GM18519 (cell line): Measurements from ENCODE around the gene LRRC3.

Source experiments
- ATAC-seq: cut with Tn5 transposase; IDR thresholded peaks from one replicate; pipeline ENCODE4 v1.9.1; 2021; ENCODE audit warnings: mild to moderate bottlenecking, moderate library complexity; ENCODE audit not compliant: unreplicated experiment, low FRiP score

LRRC3 gene

DNA sequence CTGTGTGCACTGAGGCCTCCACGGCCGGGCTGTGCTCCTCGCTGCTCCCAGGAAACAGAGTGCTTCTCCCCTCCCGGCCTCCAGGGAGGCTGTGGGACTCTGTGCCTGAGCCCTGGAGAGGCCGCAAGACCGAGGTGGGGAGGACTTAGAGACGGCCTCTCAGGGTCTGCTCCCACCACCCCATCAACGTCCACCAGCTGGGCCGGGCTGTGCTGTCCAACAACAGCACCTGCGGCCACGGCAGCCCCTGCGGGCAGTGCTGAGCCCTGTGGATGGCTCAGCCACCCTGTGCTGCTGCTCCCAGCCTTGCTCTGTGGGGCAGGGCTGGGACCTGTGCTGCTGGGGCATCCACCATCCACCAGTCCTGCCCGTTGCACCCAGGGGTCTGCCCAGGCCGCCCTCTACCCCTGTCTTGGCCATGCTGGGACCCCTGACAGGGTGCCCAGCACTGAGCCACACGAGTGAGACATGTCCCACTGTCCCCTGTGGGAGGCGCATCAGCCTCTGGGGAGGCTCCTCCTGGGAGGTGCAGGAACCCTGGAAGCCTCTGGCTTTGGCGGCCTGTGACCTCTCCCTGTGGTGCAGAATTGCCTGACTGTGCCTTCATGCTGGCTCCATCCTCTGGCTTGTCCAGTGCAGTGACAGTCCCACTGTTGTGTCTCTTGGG, 31.2 kb upstream of the LRRC3 start:
- ATAC-seq, result no peak

- no peak for ATAC-seq
These were observed 30.6 kb upstream of the LRRC3 start for GRCh38 chr21:44424608-44425306.

- no peak for ATAC-seq
These were observed 29.9 kb upstream of the LRRC3 start for GRCh38 chr21:44425307-44425894.

DNA sequence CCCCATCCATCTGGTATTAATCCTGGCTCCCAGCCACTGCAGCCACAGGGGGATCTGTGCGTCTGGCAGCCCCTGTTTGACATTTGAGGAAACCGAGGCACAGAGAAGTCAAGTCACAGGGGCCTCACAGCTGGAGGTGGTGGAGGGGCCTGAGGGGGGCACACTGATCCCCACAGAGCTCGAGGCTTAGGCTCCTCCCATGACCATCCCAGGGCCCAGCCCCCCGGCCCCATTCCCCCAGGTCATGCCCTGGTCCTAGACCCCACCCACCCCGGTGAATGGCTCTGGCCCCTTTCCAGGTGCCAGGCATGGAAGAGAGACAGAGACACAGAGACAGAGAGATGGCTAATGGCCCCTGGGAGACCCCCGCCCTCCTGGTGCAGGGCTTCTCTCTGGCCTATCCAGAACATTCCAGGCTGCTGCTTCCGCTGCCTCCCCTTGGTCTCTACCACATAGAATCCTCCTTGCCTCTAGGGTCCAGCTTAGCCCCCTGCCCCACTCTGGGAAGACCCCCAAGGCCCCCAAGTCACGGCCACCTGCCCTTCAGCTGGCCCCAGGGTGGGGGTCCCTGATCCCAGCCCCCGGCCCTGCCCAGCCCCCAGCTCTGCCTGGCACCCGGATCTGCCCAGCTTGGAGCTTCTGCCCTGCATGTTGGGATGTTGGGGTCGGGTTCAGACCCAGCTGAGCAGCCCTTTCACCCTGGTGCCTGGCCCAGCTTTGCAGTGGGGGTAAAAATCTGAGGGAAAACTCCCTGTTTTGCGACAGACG, 29.2 kb upstream of the LRRC3 start:
- no peak for ATAC-seq

- ATAC-seq, result no peak
These were observed 28.6 kb upstream of the LRRC3 start for GRCh38 chr21:44426663-44427191.

DNA sequence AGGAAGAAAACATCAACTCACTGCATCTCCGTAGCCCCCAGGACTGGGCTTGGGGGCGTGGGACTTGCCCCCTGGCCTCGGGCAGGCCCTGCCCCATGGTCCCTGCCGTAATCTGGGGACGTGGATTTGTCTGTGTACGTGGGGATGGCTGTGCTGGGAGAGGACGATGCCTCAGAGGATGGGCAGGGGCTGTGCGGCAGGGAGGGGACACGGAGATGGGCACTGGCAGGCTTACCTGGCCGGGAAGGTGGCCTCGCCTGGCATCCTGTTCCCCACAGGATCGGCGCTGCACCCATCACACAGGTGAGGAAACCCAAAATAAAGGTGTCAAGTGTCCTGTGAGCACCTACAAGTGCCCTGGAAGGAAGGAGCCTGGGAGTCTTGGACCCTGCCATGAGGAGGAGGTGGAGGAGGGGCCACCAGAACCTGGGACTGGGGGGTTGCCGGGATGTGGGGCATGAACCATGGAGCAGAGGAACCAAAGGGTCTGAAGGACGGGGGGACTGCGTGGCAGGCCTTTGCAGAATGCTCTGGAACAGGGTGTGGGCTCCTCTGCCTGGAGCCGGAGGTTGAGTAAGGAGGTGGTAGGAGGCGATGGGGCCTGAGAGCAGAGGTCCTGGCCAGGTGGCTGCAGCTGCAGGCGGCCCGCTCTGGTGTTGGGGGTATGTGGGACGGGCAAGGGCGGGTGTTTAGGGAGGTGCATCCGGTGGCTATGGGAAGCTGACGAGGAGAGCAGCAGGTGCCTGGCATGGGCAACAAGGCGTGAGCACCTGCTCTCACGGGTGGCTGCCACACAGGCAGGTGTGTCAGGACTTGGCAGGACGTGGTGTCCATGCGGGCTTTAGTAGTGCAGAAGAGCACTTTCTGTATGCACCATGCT, 27.8 kb upstream of the LRRC3 start:
- no peak for ATAC-seq

- no peak for ATAC-seq
These were observed 26.9 kb upstream of the LRRC3 start for GRCh38 chr21:44428281-44428960.

- ATAC-seq, result no peak
These were observed 25.4 kb upstream of the LRRC3 start for GRCh38 chr21:44429894-44430293.

DNA sequence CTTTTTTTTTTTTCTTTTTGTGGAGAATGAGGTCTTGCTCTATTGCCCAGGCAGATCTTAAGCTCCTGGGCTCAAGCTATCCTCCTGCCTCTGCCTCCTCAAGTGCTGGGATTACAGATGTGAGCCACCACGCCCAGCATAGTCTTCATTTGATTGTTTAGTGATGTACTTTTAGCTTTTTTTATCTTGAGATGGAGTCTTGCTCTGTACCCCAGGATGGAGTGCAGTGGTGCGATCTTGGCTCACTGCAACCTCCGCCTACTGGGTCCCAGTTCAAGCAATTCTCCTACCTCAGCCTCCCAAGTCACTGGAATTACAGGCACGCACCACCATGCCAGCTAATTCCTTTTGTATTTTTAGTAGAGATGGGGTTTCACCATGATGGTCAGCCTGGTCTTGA, 24.0 kb upstream of the LRRC3 start:
- no peak for ATAC-seq

DNA sequence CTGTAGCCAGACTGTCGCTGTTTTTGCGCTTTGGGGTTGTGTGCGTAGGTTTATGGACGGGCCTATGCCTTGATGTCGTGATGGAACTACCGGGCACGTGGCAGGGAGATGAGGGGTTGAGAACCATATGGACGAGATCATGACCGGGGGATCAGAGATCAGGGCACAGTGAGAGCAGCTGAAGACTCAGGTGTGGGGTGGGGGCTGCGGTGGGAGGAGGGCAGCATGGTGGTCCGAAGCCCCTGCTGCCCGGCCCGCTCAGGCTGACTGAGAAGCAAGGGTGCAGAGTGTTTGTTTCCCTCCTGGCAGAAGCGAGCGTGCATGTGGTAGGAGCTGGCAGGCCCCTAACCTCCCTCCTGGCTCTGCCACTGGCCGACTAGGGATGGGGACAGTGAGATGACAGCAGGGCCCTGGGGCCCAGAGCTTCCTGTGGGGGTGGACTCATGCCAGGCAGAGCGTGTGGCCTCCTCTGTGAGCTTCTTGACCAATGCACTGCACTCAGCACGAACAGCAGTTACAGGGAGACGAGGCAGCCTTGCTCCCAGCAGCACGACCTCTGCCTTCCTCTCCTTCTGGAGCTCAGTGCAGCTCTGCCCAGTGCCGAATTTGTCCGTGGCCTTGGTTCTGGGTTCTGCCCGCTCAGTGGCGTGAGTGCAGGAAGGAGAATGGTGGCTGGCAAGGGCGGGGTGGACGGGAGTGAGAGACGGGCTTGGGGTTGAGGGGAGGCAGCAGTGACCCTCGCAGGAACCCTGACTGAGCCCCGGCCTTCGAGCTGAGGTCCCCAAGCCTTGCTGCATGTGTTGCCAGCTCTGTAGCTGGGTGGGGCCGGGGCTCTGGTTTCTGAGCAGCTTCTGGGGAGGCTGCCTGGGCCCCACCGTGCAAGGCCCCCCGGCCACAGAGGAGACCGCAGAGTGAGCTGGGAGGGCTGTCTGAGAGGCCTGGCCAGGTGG, 22.2 kb upstream of the LRRC3 start:
- ATAC-seq, result no peak

DNA sequence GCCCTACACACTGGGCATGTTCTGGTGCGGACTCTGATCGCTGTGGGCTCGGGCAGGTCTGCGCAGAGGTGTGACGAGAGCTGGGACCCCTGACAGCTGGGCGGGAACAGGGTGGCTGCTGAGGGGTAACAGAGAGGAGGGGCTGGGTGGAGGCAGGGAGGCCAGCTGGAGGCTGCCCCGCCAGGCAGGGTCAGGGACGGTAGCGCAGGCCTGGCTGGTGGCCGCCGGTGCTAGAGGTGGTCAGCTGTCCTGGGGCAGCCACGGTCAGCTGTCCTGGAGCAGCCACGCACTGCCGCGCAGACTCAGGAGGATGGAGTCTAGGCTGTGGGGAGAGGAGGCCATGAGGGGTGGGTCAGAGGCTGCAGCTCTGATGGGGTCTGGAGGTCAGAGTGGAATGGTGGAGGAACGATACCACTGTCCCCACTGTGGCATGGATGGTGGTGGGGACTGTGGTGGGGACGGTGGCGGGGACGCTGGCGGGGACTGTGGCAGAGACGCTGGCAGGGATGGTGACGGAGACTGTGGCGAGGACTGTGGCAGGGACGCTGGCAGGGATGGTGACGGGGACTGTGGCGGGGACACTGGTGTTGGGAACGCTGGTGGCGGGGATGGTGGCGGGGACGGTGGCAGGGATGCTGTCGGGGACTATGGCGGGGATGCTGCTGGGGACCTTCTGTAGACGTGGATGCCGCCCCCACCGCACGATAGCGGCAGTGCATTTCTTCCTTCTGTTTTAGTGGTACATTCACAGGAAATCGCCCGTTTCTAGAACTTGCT, 21.3 kb upstream of the LRRC3 start:
- ATAC-seq, result no peak

DNA sequence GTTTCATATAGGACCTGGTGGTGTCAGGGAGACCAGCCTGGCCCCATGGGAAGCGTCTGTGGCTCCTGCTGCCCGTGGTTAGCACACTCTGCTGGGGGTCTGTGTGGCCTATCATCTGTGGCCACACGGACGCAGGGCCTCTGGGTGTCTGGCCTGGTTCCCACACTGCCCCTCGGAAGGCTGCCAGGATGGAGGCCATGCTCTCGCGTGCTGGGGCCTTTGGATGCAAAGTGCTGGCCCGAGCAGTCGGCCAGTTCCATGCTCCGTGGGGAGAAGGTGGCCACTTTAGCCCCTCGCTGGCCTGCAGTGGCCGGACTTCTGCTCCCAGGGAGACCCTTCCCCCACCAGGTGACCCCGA, 20.8 kb upstream of the LRRC3 start:
- ATAC-seq, result no peak

DNA sequence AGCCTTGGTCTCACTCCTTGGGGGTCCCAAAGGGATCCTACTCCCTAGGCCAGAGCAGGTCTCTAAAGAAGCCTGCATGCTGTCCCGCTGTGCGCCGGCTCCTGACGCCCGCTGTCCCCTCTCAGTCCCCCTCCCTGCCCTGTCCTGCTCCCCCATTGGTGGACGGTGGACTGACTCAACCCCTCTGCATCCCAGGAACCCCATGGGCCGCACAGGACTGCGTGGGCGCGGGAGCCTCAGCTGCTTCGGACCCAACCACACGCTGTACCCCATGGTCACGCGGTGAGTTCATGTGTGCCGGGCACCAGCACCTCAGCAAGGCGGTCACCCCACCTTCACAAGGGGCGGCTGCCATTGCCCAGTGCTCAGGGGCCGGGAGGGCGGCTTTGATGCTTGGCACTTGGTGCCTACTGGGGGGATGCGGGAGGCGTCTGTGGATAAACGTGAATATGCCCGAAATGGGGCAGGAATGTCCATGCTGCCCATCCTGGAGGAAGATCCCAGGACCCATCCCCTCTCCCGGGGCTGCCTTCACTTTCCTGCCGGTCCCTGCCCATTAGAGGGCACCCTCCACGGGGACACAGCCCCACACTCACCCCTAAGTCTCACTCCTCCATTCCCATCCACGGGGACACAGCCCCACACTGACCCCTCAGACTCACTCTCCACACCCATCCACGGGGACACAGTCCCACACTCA, 20.2 kb upstream of the LRRC3 start:
- no peak for ATAC-seq

DNA sequence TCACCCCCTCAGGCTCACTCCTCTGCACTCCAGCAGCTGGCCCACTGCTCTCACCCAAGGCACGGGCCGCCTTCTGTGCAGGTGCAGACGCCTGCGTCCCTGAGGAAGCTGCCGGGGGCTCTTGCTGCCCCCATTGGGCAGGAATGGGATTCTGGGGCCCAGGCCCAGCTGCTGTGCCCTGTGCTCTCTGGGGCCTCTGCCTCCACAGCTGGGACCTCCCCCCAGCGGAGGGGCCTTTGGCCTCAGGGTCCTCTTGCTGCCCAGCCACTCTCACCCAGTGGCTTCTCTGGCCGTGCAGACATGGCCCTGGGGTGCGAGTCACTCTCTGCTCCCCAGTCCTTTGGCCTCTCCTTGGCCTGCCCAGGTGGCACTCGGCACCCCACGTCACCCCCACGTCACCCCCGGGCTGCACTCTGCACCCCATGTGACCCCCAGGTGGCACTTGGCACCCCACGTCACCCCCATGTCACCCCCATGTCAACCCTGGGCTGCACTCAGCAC, 19.1 kb upstream of the LRRC3 start:
- ATAC-seq, result no peak

DNA sequence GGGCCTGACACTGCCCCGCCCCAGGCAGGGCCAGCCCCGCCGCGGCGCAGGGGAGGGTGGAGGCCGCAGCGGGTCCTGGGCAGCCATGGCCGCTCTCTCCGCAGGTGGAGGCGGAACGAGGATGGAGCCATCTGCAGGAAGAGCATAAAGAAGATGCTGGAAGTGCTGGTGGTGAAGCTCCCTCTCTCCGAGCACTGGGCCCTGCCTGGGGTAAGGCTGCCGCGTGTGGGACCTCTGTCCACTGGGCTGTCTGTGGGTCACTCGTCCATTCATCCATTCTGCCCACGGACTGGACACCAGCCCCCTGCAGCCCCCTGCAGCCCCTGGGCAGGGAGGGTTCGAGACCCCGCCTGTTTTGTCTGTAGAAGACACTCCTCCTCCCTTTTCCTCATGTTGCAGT, 18.4 kb upstream of the LRRC3 start:
- no peak for ATAC-seq

GRCh38 chr21:44437371-44437695, 18.0 kb upstream of the LRRC3 start:
- no peak for ATAC-seq
